HG03175 (cell line): ENCODE results near the gene SIL1.

Experiments
- ATAC-seq: cut with Tn5 transposase; IDR thresholded peaks from one replicate; pipeline ENCODE4 v1.9.1; 2021; ENCODE audit warnings: mild to moderate bottlenecking, moderate library complexity; ENCODE audit not compliant: unreplicated experiment

SIL1 gene

GRCh38 chr5:139146809-139147482, 51.2 kb downstream of the SIL1 start:
- ATAC-seq, result no peak

GRCh38 chr5:139141446-139142204, 56.5 kb downstream of the SIL1 start:
- ATAC-seq, result no peak

GRCh38 chr5:139140591-139141071, 57.5 kb downstream of the SIL1 start:
- ATAC-seq, result no peak

- no peak for ATAC-seq
These were observed 59.4 kb downstream of the SIL1 start for GRCh38 chr5:139138809-139139208.

- no peak for ATAC-seq
These were observed 60.1 kb downstream of the SIL1 start for GRCh38 chr5:139138109-139138508.

GRCh38 chr5:139137697-139138096, 60.5 kb downstream of the SIL1 start:
- ATAC-seq, result no peak

GRCh38 chr5:139134906-139135305, 63.3 kb downstream of the SIL1 start:
- no peak for ATAC-seq

- no peak for ATAC-seq
These were observed 64.9 kb downstream of the SIL1 start for GRCh38 chr5:139133282-139133681.

GRCh38 chr5:139132515-139132914, 65.7 kb downstream of the SIL1 start:
- ATAC-seq, result no peak

GRCh38 chr5:139131921-139132432, 66.2 kb downstream of the SIL1 start:
- no peak for ATAC-seq

- no peak for ATAC-seq
These were observed 66.7 kb downstream of the SIL1 start for GRCh38 chr5:139131465-139131864.

GRCh38 chr5:139131062-139131461, 67.1 kb downstream of the SIL1 start:
- ATAC-seq, result no peak

- ATAC-seq, result no peak
These were observed 68.0 kb downstream of the SIL1 start for GRCh38 chr5:139130214-139130613.

GRCh38 chr5:139126711-139127111, 71.5 kb downstream of the SIL1 start:
- ATAC-seq, result no peak

GRCh38 chr5:139125991-139126390, 72.2 kb downstream of the SIL1 start:
- ATAC-seq, result no peak

- no peak for ATAC-seq
These were observed 73.2 kb downstream of the SIL1 start for GRCh38 chr5:139124774-139125520.

GRCh38 chr5:139121120-139121519, 77.0 kb downstream of the SIL1 start:
- ATAC-seq, result no peak

GRCh38 chr5:139120521-139120920, 77.6 kb downstream of the SIL1 start:
- no peak for ATAC-seq

GRCh38 chr5:139118804-139119203, 79.4 kb downstream of the SIL1 start:
- ATAC-seq, result no peak

- ATAC-seq, result no peak
These were observed 80.8 kb downstream of the SIL1 start for GRCh38 chr5:139117342-139117884.

GRCh38 chr5:139116100-139116655, 82.0 kb downstream of the SIL1 start:
- no peak for ATAC-seq
